Femur (tissue), 1 donor: ENCODE measurements around the gene THAP8.
"Not testable (repeated sequence)": the region's sequence is repeated elsewhere in the genome, so short reads cannot be mapped to it uniquely, and the experiment has no call there.

Experiments used
- DNase-seq: peaks from one replicate; pipeline ENCODE4 v3.0.0-alpha.2; 2017

Gene THAP8

GRCh38 chr19:36067681-36068080 is 13.6 kb upstream of the THAP8 start:
- DNase-seq = no peak

DNA sequence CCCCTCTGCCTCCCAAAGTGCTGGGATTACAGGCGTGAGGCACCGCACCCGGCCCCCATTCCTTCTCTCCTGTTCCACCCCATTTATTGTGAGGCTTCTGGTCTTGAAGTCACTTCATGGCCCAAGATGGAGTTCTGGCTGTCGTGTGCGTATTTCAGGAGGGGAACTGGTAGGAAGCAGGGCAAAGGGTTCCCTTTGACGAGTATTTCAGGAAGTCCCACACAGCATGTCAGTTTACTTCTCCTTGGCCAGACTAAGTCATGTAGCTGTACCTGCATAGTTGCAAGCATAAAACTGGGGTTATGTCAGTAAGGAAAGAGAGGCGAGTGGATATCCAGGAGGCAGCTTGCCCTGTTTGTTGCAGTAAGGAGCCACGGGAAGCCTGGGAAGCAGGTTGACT is 10.7 kb upstream of the THAP8 start:
- no peak for DNase-seq

GRCh38 chr19:36061367-36061766 is 7.3 kb upstream of the THAP8 start:
- no peak for DNase-seq

- DNase-seq = no peak
Measured at GRCh38 chr19:36060430-36060829, 6.3 kb upstream of the THAP8 start.

- DNase-seq = no peak
Measured at GRCh38 chr19:36059180-36059910, 5.3 kb upstream of the THAP8 start.

GRCh38 chr19:36058481-36059179 is 4.5 kb upstream of the THAP8 start:
- DNase-seq = no peak

DNA sequence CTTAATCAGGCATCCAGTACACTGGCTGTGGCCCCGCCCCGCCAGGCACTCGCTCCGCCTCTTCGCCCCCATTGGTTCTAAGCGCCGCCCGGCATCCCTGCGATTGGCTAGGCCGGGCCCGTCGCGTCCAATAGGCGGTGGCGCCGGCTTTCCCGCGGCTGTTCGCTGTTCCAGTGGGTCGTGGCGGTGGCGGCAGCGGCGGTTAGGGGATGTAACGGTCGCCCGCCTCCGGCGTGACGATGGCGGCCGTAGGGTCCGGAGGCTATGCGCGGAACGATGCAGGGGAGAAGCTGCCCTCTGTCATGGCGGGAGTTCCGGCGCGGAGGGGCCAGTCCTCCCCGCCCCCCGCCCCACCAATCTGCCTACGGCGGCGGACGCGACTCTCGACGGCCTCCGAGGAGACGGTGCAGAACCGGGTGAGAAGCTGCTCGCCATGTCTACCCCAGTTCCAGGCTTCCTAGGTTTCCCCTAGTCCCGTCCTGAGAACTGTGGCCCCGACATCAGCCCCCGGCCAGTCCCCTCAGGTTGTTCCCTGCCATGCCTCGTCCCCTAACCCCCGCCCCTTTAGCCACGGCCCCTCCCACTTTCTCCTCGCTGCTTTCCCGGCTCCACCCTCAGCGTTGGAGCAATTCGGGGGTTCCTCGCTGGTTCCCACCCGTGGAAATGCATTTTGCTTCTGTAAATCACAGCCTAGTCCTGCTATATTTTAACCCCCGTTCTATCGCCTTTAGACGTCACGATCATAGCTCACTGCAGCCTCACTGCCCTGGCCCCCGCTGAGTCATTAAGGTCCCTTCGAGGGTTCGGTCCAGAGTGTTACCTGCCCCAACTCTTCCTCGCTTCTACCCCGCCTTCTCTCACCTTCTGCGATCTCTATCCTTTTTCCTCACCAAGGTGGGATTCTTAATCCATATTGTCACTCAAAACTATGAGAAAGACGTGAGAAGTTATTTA is 925 bp upstream of the THAP8 start, which contains the start of gene WDR62:
TSS of gene WDR62 (plus strand) at position 165 of the 954 bp plus-strand sequence. CDS start at position 240, 75 bp downstream.
- peak; percentile 96 for DNase-seq

- no peak for DNase-seq
Measured at GRCh38 chr19:36051637-36052036, 2.4 kb downstream of the THAP8 start.

DNA sequence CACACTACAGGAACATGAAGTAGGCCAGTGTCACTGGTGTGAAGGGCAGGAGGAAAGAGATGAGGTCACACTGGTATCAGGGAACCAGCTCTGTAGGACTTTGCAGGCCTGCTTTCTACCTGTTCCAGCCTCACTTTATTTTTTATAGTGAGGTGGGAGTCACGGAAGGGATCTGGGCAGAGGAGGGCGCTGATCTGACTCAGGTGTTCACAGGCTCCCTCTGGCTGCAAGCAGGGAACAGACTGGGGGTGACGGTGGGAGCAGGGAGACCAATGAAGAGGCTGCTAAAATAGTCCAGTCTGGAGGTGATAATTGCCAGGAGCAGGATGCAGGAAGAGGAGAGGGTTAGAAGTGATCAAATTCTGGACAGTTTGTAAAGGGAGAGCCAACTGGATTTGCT is 2.8 kb downstream of the THAP8 start:
- no peak for DNase-seq

- DNase-seq = no peak
Measured at GRCh38 chr19:36049080-36049698, 4.9 kb downstream of the THAP8 start.

GRCh38 chr19:36047835-36048234 is 6.2 kb downstream of the THAP8 start:
- DNase-seq = no peak

DNA sequence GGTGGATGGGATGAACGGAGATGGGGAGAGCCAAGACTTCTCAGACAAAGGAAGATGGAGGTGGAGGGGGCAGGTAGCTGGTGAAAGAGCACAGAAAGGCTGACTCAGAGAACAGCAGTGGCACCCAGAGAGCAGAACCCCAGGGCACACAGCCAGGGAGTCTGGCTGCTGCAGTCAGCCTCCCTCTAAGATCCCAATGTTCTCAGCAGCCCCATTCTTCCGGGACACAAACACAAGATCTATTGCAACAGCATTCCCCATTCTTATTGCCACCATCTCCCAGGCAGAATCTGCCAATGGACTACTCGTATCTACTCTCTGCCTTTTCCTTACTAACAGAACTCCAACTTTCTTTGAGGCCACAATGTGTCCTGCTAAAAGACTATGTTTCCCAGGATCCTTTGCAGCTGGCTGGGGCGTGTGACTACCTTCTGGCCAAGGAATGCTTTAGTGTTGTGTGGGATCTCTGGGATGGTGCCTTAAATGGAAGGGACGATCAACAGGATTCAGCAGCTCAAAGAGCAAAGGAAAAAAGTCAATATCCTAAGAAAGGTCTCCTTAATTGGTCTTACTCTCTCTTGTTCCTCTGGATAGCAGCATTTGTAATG is 7.5 kb downstream of the THAP8 start:
- no peak for DNase-seq

DNA sequence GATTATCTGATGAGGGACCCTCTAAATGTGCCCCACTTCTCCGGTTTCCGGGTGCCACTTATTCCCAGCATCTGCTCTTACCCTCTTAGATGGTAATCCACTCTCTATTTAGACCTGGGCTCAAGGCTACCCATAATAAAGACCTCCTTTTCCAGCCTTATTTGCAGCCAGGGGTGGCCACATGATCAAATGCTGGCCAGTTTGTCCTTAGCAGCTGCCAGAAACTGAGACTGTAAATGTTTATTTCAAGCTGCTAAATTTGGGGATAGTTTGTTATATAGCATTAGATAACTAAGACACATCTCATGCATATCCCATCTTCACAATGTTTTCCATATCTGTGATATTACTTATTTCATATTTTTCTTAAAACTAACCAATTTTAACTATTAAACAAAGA is 10.1 kb downstream of the THAP8 start:
- no peak for DNase-seq

DNA sequence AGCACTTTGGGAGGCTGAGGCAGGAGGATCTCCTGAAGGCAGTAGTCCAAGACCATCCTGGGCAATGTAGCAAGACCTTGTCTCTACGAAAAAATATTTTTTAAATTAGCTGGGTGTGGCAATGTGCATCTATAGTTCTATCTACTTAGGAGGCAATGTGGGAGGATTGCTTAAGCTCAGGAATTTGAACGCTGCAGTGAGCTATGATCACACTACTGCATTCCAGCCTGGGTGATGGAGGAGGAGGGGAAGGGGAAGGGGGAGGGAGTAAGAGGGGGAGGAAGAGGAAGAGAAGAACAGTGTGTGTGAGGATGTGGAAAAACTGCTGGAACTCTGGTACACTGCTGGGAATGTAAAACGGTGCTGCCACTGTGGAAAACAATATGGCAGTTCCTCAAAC is 12.3 kb downstream of the THAP8 start:
- DNase-seq = no peak

DNA sequence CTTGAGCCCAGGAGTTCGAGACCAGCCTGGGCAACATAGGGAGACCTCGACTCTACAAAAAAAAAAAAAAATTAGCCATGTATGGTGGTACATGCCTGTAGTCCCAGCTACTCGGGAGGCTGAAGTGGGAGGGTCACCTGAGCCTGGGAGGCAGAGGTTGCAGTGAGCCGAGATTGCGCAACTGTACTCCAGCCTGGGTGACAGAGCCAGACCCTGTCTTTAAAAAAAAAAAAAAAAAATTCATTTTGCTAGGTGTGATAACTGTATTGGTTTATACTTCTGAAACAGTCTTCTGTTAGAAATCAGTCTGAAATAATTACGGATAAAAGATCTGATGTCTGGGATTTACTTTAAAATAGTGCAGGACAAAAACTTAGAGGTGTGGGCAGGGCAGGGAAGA is 13.0 kb downstream of the THAP8 start:
- DNase-seq = not testable (repeated sequence)

DNA sequence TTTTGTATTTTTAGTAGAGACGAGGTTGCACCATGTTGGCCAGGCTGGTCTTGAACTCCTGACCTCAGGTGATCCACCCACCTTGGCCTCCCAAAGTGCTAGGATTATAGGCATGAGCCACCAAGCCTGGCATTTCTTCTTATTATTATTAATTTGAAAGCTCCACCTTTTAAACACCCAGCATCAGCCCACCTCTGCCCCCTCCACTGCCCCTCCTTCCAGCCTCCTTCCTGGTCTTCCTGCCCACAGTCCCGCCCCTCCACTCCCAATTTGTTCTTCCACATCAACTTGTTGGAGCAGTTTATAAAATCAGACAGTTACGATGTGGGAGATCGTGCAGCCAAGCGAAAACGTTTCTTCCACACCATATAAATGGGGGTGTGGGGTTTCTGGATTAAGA is 13.6 kb downstream of the THAP8 start:
- DNase-seq = no peak

DNA sequence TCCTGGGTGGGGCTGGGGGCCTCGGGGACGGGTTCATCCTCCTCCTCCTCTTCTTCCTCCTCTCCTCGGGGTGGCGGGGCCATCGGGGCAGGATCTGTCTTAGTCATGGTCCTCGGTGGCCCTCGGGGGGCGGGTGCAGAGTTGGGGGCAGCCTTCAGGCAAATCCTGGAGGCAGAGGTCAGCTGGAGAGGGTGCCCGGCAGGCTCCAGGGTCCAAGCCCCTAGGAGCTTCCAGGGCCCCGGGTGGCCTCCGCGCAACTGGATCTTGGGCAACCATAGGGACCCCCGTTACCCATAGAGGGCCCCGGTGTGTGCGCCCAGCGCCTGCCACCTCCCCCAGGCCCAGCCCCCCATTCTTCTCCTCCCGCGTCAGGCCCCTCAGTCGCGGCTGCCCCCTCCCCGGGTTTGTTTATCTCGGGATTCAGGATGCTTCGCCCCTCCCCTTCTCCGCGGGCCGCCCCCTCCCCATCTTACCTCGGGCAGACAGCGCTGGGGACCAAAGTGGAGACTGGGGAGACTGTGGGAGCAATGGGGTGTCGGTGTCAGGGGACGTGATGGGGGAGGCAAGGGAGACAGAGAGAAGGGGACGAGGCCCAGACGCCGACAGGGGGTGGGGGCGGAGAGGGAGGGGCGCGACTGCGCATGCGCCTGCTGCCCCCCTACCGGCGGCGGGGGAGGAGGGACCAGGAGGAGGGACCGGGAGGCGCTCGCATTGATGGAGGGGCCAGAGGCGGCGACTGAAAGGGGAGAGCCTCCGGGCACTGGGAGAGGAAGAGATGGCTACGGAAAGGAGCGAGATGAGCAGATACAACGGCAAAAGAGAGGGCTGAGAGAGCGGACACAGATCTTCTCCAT is 21.6 kb downstream of the THAP8 start, which contains the start of gene CLIP3:
TSS of gene CLIP3 (minus strand) at position 623 of the 854 bp plus-strand sequence. CDS start at position 107, 516 bp downstream.
- DNase-seq = peak; percentile 89

GRCh38 chr19:36031308-36031707 is 22.8 kb downstream of the THAP8 start:
- no peak for DNase-seq

DNA sequence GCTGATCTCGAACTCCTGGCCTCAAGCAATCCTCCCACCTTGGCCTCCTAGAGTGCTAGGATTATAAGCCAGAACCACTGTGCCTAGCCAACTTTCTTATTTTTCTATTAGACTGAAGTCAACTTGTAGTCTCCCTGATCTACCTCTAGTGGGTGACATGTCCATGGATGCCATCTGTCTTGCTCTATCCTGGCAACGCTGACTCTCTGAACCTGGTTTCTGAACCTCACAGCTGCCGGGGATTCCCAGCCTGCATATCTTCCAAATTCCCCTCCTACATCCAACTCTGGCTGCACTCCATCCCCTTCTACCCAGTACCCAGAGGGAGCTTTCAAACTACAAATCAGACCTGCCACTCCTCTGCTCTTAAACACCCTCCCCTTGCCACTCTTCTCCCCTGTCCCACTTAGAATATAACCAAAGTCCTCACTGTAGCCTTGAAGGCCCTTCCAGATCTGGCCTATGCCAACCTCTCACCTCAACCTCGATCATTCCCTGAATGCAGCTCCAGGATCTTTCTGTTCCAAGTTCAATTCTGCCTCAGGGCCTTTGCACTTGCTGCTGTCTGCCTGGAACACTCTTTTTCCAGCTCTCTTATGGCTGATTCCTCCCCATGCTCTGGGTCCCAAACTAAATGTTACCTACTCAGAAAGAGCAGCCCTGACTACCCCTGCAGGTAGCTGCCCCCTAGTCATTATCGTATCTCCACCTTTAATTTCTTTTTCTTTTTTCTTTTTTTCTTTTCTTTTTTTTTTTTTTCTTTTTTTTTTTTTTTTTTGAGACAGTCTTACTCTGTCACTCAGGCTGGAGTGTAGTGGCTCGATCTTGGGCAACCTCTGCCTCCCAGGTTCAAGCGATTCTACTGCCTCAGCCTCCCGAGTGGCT is 23.6 kb downstream of the THAP8 start:
- DNase-seq = no peak
